ENCODE data around the gene TAS2R16. TPM values are rescaled to one million over a fixed set of nuclear protein-coding genes. Genes with fewer than 3 reads are reported as not detected.

The TAS2R16 gene, protein sequence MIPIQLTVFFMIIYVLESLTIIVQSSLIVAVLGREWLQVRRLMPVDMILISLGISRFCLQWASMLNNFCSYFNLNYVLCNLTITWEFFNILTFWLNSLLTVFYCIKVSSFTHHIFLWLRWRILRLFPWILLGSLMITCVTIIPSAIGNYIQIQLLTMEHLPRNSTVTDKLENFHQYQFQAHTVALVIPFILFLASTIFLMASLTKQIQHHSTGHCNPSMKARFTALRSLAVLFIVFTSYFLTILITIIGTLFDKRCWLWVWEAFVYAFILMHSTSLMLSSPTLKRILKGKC
- not detected for polyA plus RNA-seq
- long read RNA-seq, donor 1 = 0 reads
- long read RNA-seq, donor 2 = 0 reads
- long read RNA-seq, donor 3 = 0 reads
- long read RNA-seq, donor 4 = 0 reads
- long read RNA-seq, donor 5 = 0 reads
- long read RNA-seq, donor 6 = 0 reads
- long read RNA-seq, donor 7 = 0 reads
- long read RNA-seq, donor 8 = 0 reads
- long read RNA-seq, donor 9 = 0 reads
- long read RNA-seq, donor 10 = 0 reads
- long read RNA-seq, donor 11 = 0 reads

DNA sequence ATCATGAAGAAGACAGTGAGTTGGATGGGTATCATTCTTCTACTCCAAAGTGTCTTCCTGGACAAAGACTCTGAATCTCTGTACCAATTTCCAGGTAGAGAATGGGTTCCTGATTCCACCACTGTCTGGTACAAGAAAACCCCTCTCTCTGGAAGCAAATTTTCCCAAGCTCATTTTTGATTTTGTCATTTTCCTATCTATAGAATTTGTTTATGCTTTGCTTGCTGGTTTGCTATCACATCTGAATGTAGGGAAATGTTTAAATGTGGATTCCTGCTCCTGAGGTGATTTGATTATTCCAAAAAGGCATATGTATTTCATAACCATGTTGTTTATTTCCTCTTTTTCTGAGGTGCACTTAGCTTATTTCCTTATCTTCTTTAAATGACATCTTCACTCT, at the start of gene TAS2R16:
Gene TAS2R16 (minus strand): TSS at position 101 of the 400 bp plus-strand sequence. CDS start 66 bp downstream, at position 35.
- Histone ChIP-seq H3K4me3 (ENCODE audit: low read length) (no peak within 1 kb of the TSS), H3K27ac (ENCODE audit: low read length) (no peak within 1 kb of the TSS), H3K27me3 (ENCODE audit: control insufficient read depth, insufficient read depth, low read length) (no peaks in the 10 kb centered on the region), H3K9me3 (ENCODE audit: control insufficient read depth, low read depth, low read length) (no peaks in the 10 kb centered on the region), H3K4me1 (ENCODE audit: control insufficient read depth, insufficient read depth, low read length) (no peaks in the 10 kb centered on the region), H3K36me3 (ENCODE audit: control insufficient read depth, insufficient read depth, low read length) (no peaks in the 10 kb centered on the region)
- DNase-seq = no peak

DNA sequence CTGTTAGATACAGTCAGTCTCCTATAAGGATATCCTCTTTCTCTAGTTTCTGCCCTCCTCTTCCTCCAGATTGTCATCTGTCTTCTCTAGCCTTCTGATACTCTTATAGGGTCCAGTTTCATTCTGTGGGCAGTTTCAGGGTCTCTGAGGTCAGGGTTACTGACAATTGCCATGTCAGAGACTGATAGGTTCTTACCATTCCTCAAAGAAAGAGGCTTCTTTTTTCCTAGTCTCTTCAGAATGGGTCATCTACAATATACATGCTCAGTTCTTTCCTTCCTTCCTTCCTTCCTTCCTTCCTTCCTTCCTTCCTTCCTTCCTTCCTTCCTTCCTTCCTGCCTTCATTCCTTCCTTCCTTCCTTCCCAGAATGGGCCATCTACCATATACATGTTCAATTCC, 48.1 kb upstream of the TAS2R16 start:
- Histone ChIP-seq H3K4me3 (ENCODE audit: low read length) (no peak overlapping the region), H3K27ac (ENCODE audit: low read length) (no peak overlapping the region), H3K4me1 (ENCODE audit: control insufficient read depth, insufficient read depth, low read length) (no peaks in the 10 kb centered on the region), H3K9me3 (ENCODE audit: control insufficient read depth, low read depth, low read length) (peaks cover 3% of the 10 kb centered on the region), H3K36me3 (ENCODE audit: control insufficient read depth, insufficient read depth, low read length) (no peaks in the 10 kb centered on the region), H3K27me3 (ENCODE audit: control insufficient read depth, insufficient read depth, low read length) (no peaks in the 10 kb centered on the region)
- no peak for DNase-seq

DNA sequence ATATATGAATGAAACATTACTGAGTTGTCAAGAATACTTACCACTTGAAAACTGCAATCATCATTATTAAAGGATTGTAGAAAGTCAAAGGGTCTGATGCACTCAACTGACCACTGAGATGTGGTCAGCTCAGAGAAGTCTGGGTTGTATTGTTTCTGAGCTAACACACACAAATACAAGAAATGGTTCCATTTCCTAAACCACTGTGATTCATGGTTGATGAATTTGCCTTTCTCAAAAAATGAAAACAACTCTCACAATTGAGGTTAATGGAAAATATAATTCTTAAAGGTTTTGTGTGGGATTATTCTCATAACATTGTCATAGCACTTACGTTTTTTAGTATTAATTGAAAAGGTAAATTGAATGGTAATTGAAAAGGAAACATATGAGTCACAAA, 45.6 kb upstream of the TAS2R16 start:
- 60% methylated on average over 1 of the region's 1 CpG for WGBS (ENCODE audit: insufficient coverage, low lambda C conversion rate)
- DNase-seq = no peak
- no peaks in the 10 kb centered on the region for H3K9me3 ChIP-seq (ENCODE audit: control insufficient read depth, low read depth, low read length)
- H3K4me1 ChIP-seq (ENCODE audit: control insufficient read depth, insufficient read depth, low read length) = no peaks in the 10 kb centered on the region
- no peak overlapping the region for H3K4me3 ChIP-seq (ENCODE audit: low read length)
- no peaks in the 10 kb centered on the region for H3K27me3 ChIP-seq (ENCODE audit: control insufficient read depth, insufficient read depth, low read length)
- H3K36me3 ChIP-seq (ENCODE audit: control insufficient read depth, insufficient read depth, low read length) = no peaks in the 10 kb centered on the region
- no peak overlapping the region for H3K27ac ChIP-seq (ENCODE audit: low read length)

DNA sequence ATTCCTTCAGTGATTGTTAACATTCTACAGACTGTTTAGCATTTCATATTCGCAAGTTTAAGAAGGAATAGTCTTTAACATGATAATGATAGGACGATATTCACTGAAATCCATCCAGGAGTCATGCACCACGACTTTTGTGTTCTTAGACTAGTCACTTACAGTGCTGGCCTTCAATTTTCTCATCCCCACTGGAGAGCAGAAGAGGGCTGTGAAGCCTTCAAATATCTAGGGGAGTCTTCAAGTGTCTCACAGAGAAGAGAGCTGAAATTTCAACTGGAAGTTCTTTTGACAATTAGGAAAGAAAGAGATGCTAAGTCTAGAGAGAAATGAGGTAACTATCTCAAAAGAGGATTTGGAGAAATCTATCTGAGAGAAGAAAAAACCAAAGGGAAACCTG, 43.8 kb upstream of the TAS2R16 start:
- 0% methylated on average over 1 of the region's 3 CpGs for WGBS (ENCODE audit: insufficient coverage, low lambda C conversion rate)
- no peaks in the 10 kb centered on the region for H3K9me3 ChIP-seq (ENCODE audit: control insufficient read depth, low read depth, low read length)
- H3K4me3 ChIP-seq (ENCODE audit: low read length) = no peak overlapping the region
- no peak for DNase-seq
- no peaks in the 10 kb centered on the region for H3K4me1 ChIP-seq (ENCODE audit: control insufficient read depth, insufficient read depth, low read length)
- H3K36me3 ChIP-seq (ENCODE audit: control insufficient read depth, insufficient read depth, low read length) = no peaks in the 10 kb centered on the region
- no peak overlapping the region for H3K27ac ChIP-seq (ENCODE audit: low read length)
- H3K27me3 ChIP-seq (ENCODE audit: control insufficient read depth, insufficient read depth, low read length) = no peaks in the 10 kb centered on the region

DNA sequence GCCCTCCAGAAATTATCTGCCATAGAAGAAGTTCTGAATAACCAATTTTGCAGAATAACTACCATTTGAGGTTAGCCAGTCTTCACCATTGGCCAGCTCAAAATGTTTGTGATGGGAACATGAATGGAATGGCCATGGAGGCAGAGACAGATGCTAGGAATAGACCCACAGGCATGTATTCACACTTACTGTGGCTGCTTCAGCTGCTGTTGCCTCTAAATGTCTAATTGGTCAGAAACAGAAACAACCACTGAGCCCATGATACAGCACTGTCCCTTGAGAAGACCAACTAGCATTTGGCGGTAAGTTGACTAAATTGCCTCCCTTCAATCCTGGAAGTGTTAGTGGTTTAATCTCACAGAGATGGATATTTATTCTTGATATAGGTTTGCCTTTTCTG, 38.6 kb upstream of the TAS2R16 start:
- Histone ChIP-seq H3K27me3 (ENCODE audit: control insufficient read depth, insufficient read depth, low read length) (no peaks in the 10 kb centered on the region), H3K9me3 (ENCODE audit: control insufficient read depth, low read depth, low read length) (no peaks in the 10 kb centered on the region), H3K27ac (ENCODE audit: low read length) (no peak overlapping the region), H3K4me3 (ENCODE audit: low read length) (no peak overlapping the region), H3K4me1 (ENCODE audit: control insufficient read depth, insufficient read depth, low read length) (no peaks in the 10 kb centered on the region), H3K36me3 (ENCODE audit: control insufficient read depth, insufficient read depth, low read length) (no peaks in the 10 kb centered on the region)
- WGBS (ENCODE audit: insufficient coverage, low lambda C conversion rate) = no CpG with 5 or more reads among the region's 1 CpG
- DNase-seq = no peak

DNA sequence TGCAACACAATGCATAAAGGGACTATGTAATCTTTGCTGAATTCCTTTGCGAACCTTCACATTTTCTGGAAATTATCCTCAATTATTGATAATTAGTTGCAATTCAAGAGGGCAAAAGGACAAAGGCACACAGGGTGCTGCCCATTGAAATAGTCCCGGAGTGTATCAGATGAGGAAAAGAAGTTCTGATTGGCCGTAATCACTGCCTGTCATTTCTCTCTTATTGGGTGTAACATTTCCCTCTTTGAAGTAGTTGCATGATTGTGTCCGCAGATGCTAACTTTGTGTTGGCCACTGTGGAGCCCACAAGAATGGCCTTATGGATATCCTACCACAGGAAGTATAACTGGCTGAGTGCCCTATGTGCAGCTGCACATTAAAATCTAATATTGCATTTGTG, 35.1 kb upstream of the TAS2R16 start:
- Histone ChIP-seq H3K9me3 (ENCODE audit: control insufficient read depth, low read depth, low read length) (no peaks in the 10 kb centered on the region), H3K4me1 (ENCODE audit: control insufficient read depth, insufficient read depth, low read length) (no peaks in the 10 kb centered on the region), H3K36me3 (ENCODE audit: control insufficient read depth, insufficient read depth, low read length) (no peaks in the 10 kb centered on the region), H3K27me3 (ENCODE audit: control insufficient read depth, insufficient read depth, low read length) (no peaks in the 10 kb centered on the region), H3K27ac (ENCODE audit: low read length) (no peak overlapping the region), H3K4me3 (ENCODE audit: low read length) (no peak overlapping the region)
- DNase-seq = no peak
- WGBS (ENCODE audit: insufficient coverage, low lambda C conversion rate) = no CpG with 5 or more reads among the region's 4 CpGs

DNA sequence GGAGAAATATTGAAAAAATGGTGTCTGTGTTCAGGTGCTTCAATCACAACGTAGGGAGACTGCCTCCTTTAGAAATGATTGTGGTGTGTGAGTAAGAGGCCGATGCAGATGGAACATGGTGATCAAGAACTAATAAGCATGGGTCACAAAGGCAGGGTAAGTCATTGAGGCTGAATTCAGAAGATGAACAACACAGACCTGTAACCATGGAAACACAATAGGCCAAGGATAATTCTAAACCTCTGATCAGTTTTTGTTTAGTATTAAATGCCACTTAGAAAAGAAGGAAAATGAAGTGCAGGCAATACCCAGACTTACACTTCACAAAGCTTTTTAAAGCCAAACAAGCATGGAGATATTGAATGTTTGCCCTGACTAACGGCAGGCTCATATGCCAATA, 32.8 kb upstream of the TAS2R16 start:
- Histone ChIP-seq H3K27ac (ENCODE audit: low read length) (no peak overlapping the region), H3K4me3 (ENCODE audit: low read length) (no peak overlapping the region), H3K36me3 (ENCODE audit: control insufficient read depth, insufficient read depth, low read length) (no peaks in the 10 kb centered on the region), H3K9me3 (ENCODE audit: control insufficient read depth, low read depth, low read length) (no peaks in the 10 kb centered on the region), H3K27me3 (ENCODE audit: control insufficient read depth, insufficient read depth, low read length) (no peaks in the 10 kb centered on the region), H3K4me1 (ENCODE audit: control insufficient read depth, insufficient read depth, low read length) (no peaks in the 10 kb centered on the region)
- no peak for DNase-seq
- 60% methylated on average over 1 of the region's 3 CpGs for WGBS (ENCODE audit: insufficient coverage, low lambda C conversion rate)

DNA sequence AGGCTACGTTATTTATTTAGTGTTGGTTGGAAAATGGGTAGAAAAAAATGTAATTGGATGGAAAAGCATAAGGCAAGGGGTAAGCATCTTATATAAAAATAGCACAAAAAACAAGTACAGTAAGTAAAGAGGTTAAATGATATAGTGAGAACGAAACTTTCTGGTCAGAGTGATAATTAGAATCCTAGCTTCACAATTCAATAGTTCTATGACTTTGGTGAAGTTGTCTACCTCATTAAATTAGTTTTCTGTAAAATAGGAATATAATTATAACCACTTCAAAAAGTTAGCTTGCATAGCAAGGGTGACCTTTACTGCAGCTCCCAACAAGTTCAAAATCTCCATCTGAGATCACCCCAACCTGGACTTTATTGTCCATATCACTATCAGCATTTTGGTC, 30.8 kb upstream of the TAS2R16 start:
- Histone ChIP-seq H3K4me3 (ENCODE audit: low read length) (no peak overlapping the region), H3K4me1 (ENCODE audit: control insufficient read depth, insufficient read depth, low read length) (no peaks in the 10 kb centered on the region), H3K27me3 (ENCODE audit: control insufficient read depth, insufficient read depth, low read length) (no peaks in the 10 kb centered on the region), H3K36me3 (ENCODE audit: control insufficient read depth, insufficient read depth, low read length) (no peaks in the 10 kb centered on the region), H3K27ac (ENCODE audit: low read length) (no peak overlapping the region), H3K9me3 (ENCODE audit: control insufficient read depth, low read depth, low read length) (peaks cover 5% of the 10 kb centered on the region)
- 89% methylated on average over 2 of the region's 2 CpGs for WGBS (ENCODE audit: insufficient coverage, low lambda C conversion rate)
- no peak for DNase-seq

DNA sequence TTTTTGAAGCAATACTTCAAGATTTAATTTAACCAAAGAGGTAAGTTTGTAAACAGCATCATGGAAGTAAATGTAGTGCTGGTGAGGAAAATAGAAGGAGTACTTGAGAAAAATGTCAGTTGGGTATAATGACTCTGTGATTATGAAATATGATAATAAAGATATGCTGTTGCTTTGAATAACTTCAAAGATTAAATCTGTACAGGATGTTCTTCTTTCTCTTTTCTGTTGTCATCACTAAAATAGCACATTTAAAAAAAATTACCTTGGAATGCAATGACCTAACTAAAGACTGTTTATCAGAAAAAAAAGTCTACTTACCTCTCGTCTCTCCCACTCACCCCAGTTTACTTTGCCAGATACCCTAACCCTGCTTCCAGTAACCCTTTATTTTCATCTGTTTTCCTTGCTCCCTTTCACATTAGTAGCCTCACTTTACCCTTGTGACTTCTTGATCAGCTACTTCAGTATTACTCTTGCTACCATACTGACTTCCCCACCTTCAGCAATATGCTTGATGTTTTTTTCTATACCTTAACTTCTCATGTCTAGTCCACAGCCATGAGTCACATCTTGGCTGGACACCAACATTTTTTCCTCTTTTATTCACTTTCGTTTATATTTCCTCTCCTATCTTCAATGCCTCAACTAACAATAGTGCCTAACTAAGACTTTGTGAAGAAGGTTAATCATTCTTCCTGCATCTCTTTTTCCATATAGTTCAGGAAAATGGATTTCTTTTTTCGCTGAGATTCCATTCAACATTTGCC, 29.7 kb upstream of the TAS2R16 start:
- no peak overlapping the region for H3K4me3 ChIP-seq (ENCODE audit: low read length)
- no peaks in the 10 kb centered on the region for H3K4me1 ChIP-seq (ENCODE audit: control insufficient read depth, insufficient read depth, low read length)
- H3K36me3 ChIP-seq (ENCODE audit: control insufficient read depth, insufficient read depth, low read length) = no peaks in the 10 kb centered on the region
- 84% methylated on average over 3 of the region's 3 CpGs for WGBS (ENCODE audit: insufficient coverage, low lambda C conversion rate)
- no peaks in the 10 kb centered on the region for H3K27me3 ChIP-seq (ENCODE audit: control insufficient read depth, insufficient read depth, low read length)
- no peak overlapping the region for H3K27ac ChIP-seq (ENCODE audit: low read length)
- H3K9me3 ChIP-seq (ENCODE audit: control insufficient read depth, low read depth, low read length) = peaks cover 6% of the 10 kb centered on the region
- no peak for DNase-seq

DNA sequence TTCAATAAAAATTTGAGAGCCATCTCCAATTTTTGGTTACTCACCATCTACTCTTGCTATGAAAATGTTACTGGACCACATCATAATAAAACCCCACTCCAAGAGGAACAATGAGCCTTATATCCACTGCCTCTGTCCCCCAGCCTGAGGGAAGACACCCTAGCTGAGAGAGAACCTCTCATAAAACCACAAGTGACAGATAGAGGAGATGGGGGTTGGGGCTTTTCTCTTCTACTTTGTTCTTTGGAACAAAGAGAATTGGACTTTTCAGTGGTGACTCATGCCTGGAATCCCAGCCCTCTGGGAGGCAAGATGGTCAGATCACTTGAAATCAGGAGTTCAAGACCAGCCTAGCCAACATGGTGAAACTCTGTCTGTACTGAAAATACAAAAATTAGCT, 27.6 kb upstream of the TAS2R16 start:
- no peak for DNase-seq
- Histone ChIP-seq H3K4me3 (ENCODE audit: low read length) (no peak overlapping the region), H3K27ac (ENCODE audit: low read length) (no peak overlapping the region), H3K36me3 (ENCODE audit: control insufficient read depth, insufficient read depth, low read length) (no peaks in the 10 kb centered on the region), H3K4me1 (ENCODE audit: control insufficient read depth, insufficient read depth, low read length) (no peaks in the 10 kb centered on the region), H3K27me3 (ENCODE audit: control insufficient read depth, insufficient read depth, low read length) (no peaks in the 10 kb centered on the region), H3K9me3 (ENCODE audit: control insufficient read depth, low read depth, low read length) (peaks cover 6% of the 10 kb centered on the region)

Measured in large intestine (tissue), 12 donors.